ENCODE data around the gene STX19. TPM values are rescaled to one million over a fixed set of nuclear protein-coding genes. Genes with fewer than 3 reads are reported as not detected.
"Not testable (repeated sequence)": the region's sequence is repeated elsewhere in the genome, so short reads cannot be mapped to it uniquely, and the experiment has no call there.

The STX19 gene
- total and polyA plus RNA-seq, 11 donors = 0.25 TPM; not detected in 10

DNA sequence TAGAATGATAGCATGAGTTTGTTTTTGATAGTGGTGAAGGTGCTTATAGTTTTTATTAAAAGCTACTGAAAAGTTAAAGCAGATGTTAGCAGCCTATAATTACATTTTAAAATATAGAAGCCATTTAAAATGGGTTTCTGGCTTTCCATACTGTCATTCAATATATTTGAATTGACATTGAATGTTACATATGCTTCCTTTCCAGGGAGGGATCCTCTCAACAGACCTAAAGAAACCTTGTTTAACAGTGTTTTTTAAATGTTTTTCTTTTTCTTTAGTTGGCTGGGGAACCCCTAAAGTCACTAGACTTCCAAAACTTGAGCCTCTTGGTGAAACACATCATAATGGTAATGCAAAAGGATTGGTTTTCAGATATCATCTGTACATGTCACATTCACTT lies 22.1 kb upstream of the STX19 start:
- no peaks in the 10 kb centered on the region for H3K27me3 ChIP-seq
- H3K4me3 ChIP-seq = no peak overlapping the region
- no peaks in the 10 kb centered on the region for H3K4me1 ChIP-seq
- H3K9me3 ChIP-seq = no peaks in the 10 kb centered on the region
- peaks cover 0 to 53% (median 4%) of the 10 kb centered on the region in 9 donors for H3K36me3 ChIP-seq
- DNase-seq = no peak
- no peak overlapping the region for H3K27ac ChIP-seq
- no peak for TF ChIP-seq POLR2A (IDR thresholded peaks at IDR 0.05)
- TF ChIP-seq, protein P1, sequence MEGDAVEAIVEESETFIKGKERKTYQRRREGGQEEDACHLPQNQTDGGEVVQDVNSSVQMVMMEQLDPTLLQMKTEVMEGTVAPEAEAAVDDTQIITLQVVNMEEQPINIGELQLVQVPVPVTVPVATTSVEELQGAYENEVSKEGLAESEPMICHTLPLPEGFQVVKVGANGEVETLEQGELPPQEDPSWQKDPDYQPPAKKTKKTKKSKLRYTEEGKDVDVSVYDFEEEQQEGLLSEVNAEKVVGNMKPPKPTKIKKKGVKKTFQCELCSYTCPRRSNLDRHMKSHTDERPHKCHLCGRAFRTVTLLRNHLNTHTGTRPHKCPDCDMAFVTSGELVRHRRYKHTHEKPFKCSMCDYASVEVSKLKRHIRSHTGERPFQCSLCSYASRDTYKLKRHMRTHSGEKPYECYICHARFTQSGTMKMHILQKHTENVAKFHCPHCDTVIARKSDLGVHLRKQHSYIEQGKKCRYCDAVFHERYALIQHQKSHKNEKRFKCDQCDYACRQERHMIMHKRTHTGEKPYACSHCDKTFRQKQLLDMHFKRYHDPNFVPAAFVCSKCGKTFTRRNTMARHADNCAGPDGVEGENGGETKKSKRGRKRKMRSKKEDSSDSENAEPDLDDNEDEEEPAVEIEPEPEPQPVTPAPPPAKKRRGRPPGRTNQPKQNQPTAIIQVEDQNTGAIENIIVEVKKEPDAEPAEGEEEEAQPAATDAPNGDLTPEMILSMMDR (IDR thresholded peaks at IDR 0.05) = no peak
- ATAC-seq = no peak
- intact Hi-C loops (cut with DNase I) = no loop called here

DNA sequence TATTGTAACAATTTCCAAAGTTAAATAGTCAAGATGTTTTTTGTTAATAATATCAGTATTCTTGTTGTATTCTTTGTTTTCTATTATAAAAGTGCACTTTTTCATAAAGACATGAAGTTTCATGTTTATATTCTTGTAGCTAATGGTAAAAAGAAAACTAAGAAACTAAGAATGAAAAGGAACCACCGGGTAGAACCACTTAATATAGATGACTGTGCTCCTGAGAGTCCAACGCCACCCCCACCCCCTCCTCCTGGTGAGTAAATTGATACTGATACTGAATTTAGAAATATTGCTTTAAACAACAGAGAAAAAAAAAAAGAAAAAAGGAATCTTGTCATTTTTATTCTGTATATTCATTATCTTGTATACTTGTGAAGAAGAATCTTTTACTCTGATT lies 20.9 kb upstream of the STX19 start:
- no peaks in the 10 kb centered on the region for H3K4me1 ChIP-seq
- H3K36me3 ChIP-seq = peaks cover 0 to 50% (median 5%) of the 10 kb centered on the region in 9 donors
- TF ChIP-seq, protein P1 (IDR thresholded peaks at IDR 0.05) = no peak
- no peak for TF ChIP-seq POLR2A (IDR thresholded peaks at IDR 0.05)
- H3K27ac ChIP-seq = no peak overlapping the region
- H3K9me3 ChIP-seq = no peaks in the 10 kb centered on the region
- no peak for ATAC-seq
- intact Hi-C loops (cut with DNase I) = no loop called here
- H3K27me3 ChIP-seq = no peaks in the 10 kb centered on the region
- DNase-seq = no peak
- 87 to 96% (median 94%) methylated on average over 2 of the region's 2 CpGs for WGBS, 4 donors
- H3K4me3 ChIP-seq = no peak overlapping the region

DNA sequence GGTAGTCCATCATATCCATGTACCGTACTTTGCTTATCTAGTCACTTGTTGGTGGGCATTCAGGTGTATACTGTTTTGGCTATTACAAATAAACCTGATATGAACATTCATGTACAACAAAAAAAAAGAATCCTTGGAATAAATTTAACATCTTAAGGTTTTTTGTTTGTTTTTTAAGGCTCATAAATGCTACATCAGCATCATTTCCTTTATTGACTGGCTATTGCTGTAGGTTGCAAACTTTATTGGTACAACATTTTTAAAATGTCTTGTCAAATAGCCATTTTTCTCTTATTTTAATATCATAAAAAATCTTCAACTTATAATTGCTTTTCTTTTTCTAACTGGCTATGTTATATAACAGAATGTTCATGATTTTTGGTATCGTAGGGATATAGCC lies 18.1 kb upstream of the STX19 start:
- Histone ChIP-seq H3K4me1 (no peaks in the 10 kb centered on the region), H3K27ac (no peak overlapping the region), H3K36me3 (peaks cover 0 to 38% (median 11%) of the 10 kb centered on the region in 9 donors), H3K9me3 (no peaks in the 10 kb centered on the region), H3K4me3 (no peak overlapping the region), H3K27me3 (no peaks in the 10 kb centered on the region)
- no peak for DNase-seq
- ATAC-seq = no peak
- 97 to 99% (median 99%) methylated on average over 2 of the region's 2 CpGs for WGBS, 4 donors
- TF ChIP-seq POLR2A (IDR thresholded peaks at IDR 0.05) = no peak
- TF ChIP-seq, protein P1 (IDR thresholded peaks at IDR 0.05) = no peak
- intact Hi-C loops (cut with DNase I) = no loop called here

DNA sequence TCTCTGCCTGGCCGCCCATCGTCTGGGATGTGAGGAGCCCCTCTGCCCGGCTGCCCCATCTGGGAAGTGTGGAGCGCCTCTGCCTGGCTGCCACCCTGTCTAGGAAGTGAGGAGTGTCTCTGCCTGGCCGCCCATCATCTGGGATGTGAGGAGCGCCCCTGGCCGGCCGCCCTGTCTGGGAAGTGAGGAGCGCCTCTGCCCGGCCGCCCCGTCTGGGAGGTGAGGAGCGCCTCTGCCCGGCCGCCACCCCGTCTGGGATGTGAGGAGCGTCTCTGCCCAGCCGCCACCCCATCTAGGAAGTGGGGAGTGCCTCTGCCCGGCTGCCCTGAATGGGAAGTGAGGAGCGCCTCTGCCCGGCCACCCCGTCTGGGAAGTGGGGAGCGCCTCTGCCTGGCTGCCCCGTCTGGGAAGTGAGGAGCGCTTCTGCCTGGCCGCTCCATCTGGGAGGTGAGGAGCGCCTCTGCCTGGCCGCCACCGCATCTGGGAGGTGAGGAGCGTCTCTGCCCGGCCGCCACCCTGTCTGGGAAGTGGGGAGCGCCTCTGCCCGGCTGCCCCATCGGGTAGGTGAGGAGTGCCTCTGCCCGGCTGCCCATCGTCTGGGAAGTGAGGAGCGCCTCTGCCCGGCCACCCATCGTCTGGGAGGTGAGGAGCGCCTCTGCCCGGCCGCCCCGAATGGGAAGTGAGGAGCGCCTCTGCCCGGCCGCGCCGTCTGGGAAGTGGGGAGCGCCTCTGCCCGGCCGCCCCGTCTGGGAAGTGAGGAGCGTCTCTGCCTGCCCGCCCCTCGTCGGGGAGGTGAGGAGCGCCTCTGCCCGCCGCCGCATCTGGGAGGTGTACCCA lies 15.9 kb upstream of the STX19 start:
- ATAC-seq; H3K9me3 ChIP-seq; H3K4me1 ChIP-seq; DNase-seq; H3K27ac ChIP-seq; intact Hi-C loops (cut with DNase I); H3K27me3 ChIP-seq; H3K4me3 ChIP-seq: not testable (repeated sequence)
- H3K36me3 ChIP-seq = peaks cover 0 to 44% (median 11%) of the 10 kb centered on the region in 9 donors
- 96 to 99% (median 98%) methylated on average over 47 to 61 of the region's 61 CpGs for WGBS, 4 donors

Data from heart left ventricle (tissue), 16 donors.